ENCODE data around the gene FOXP1. TPM values are rescaled to one million over a fixed set of nuclear protein-coding genes. Genes with fewer than 3 reads are reported as not detected.

FOXP1 gene
- polyA plus RNA-seq, 1 donor from 2014 or later, result 5.6 TPM

- H4K20me1 ChIP-seq (ENCODE audit: insufficient read depth), result no peaks in the 10 kb centered on the region
- no peaks in the 10 kb centered on the region for H3F3A ChIP-seq (ENCODE audit: insufficient read depth, low read length, poor library complexity, severe bottlenecking)
- H3K9me2 ChIP-seq (ENCODE audit: insufficient read depth, low read length), result no peaks in the 10 kb centered on the region
- H3K4me2 ChIP-seq (ENCODE audit: low read length), result no peak overlapping the region
- H3K36me3 ChIP-seq (ENCODE audit: insufficient read depth, low read length), result no peaks in the 10 kb centered on the region
- H3K27me3 ChIP-seq (ENCODE audit: insufficient read depth, low read depth, low read length), result no peaks in the 10 kb centered on the region
- no peaks in the 10 kb centered on the region for H3K9me3 ChIP-seq (ENCODE audit: low read length)
- no peak overlapping the region for H2AFZ ChIP-seq (ENCODE audit: low read depth, low read length)
- H3K9ac ChIP-seq (ENCODE audit: low read length), result no peak overlapping the region
- H3K4me3 ChIP-seq (ENCODE audit: low read length), result no peak overlapping the region
- TF ChIP-seq CTCF (IDR thresholded peaks at IDR 0.05; ENCODE audit: poor library complexity, severe bottlenecking), result no peak
- TF ChIP-seq RAD21 (conservative IDR thresholded peaks at IDR 0.05), result no peak
- TF ChIP-seq POLR2AphosphoS5 (IDR thresholded peaks at IDR 0.05), result no peak
- no peak for TF ChIP-seq EZH2 (IDR thresholded peaks at IDR 0.05; ENCODE audit: borderline replicate concordance, insufficient read depth, low read length, poor library complexity, severe bottlenecking)
- TF ChIP-seq TAF1 (IDR thresholded peaks at IDR 0.05; ENCODE audit: low read depth), result no peak
- no peak for TF ChIP-seq EP300 (conservative IDR thresholded peaks at IDR 0.05; ENCODE audit: poor library complexity, severe bottlenecking)
- TF ChIP-seq SMC3 (conservative IDR thresholded peaks at IDR 0.05; ENCODE audit: poor library complexity), result no peak
- no peak for TF ChIP-seq REST (IDR thresholded peaks at IDR 0.05; ENCODE audit: borderline replicate concordance)
- TF ChIP-seq MXI1 (conservative IDR thresholded peaks at IDR 0.05; ENCODE audit: poor library complexity, severe bottlenecking), result no peak
- H3K79me2 ChIP-seq (replicated peaks; ENCODE audit: insufficient read depth, low read length), result no peaks in the 10 kb centered on the region
- H3K27ac ChIP-seq (ENCODE audit: low read length), result no peak overlapping the region
Observed at GRCh38 chr3:71156062-71156665, 427.4 kb downstream of the FOXP1 start.

GRCh38 chr3:71154846-71155245, 428.7 kb downstream of the FOXP1 start:
- Histone ChIP-seq H3K36me3 (ENCODE audit: insufficient read depth, low read length) (no peaks in the 10 kb centered on the region), H3K9me2 (ENCODE audit: insufficient read depth, low read length) (no peaks in the 10 kb centered on the region), H3K4me2 (ENCODE audit: low read length) (no peak overlapping the region), H3K27ac (ENCODE audit: low read length) (no peak overlapping the region), H3K9ac (ENCODE audit: low read length) (no peak overlapping the region), H3K79me2 (replicated peaks; ENCODE audit: insufficient read depth, low read length) (no peaks in the 10 kb centered on the region), H3F3A (ENCODE audit: insufficient read depth, low read length, poor library complexity, severe bottlenecking) (no peaks in the 10 kb centered on the region), H3K27me3 (ENCODE audit: insufficient read depth, low read depth, low read length) (no peaks in the 10 kb centered on the region), H2AFZ (ENCODE audit: low read depth, low read length) (no peak overlapping the region), H3K9me3 (ENCODE audit: low read length) (no peaks in the 10 kb centered on the region), H3K4me3 (ENCODE audit: low read length) (no peak overlapping the region), H4K20me1 (ENCODE audit: insufficient read depth) (no peaks in the 10 kb centered on the region)
- TF ChIP-seq EZH2 (IDR thresholded peaks at IDR 0.05; ENCODE audit: borderline replicate concordance, insufficient read depth, low read length, poor library complexity, severe bottlenecking) (no peak), SMC3 (conservative IDR thresholded peaks at IDR 0.05; ENCODE audit: poor library complexity) (no peak), POLR2AphosphoS5 (IDR thresholded peaks at IDR 0.05) (no peak), EP300 (conservative IDR thresholded peaks at IDR 0.05; ENCODE audit: poor library complexity, severe bottlenecking) (no peak), RAD21 (conservative IDR thresholded peaks at IDR 0.05) (no peak), TAF1 (IDR thresholded peaks at IDR 0.05; ENCODE audit: low read depth) (no peak), CTCF (IDR thresholded peaks at IDR 0.05; ENCODE audit: poor library complexity, severe bottlenecking) (no peak), REST (IDR thresholded peaks at IDR 0.05; ENCODE audit: borderline replicate concordance) (no peak)
